Transverse colon (tissue), 4 donors: ENCODE data around the gene ITPKB.

Experiments used
- POLR2AphosphoS5 ChIP-seq, 3 donors: sonication (generic); formaldehyde crosslinking; IDR thresholded peaks; one replicate each; pipeline ENCODE4 v1.6.1; 2016; ENCODE audit warnings: antibody characterized with exemption in 3 of 3
- TF ChIP-seq, protein P1 (sequence below), 5 experiments: fragments of 200-600 bp in 3 of 5; fragments of 450-650 bp in 2 of 5; sonication (generic) in 3 of 5; IDR thresholded peaks; 1 replicate in 2 of 5; 2 replicates in 3 of 5; pipeline ENCODE4 v1.5.1; 2016 to 2017; ENCODE audit warnings: antibody characterized with exemption in 5 of 5, inconsistent platforms in 3 of 5, mild to moderate bottlenecking in 2 of 5, moderate library complexity in 1 of 5

DNA sequence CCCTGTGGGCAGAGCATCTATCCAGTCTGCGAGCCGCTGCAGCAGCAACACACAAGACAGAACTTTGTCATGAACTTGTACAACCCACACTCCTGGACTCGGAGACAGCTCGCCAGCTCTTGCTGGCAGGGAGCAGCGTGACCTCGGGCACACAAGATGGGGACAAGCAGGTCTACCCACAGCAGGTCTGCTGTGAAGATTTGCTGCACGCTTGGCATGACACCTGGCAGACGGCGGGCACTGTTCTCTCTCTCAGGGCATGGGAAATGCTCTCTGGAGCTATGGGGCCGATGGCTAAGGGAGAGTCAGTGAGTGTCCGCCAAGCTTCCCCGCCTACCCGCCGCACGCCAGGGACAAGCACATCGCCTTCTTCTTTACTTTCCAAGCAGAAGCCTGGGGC is 100.5 kb downstream of the ITPKB start:
- TF ChIP-seq, protein P1, sequence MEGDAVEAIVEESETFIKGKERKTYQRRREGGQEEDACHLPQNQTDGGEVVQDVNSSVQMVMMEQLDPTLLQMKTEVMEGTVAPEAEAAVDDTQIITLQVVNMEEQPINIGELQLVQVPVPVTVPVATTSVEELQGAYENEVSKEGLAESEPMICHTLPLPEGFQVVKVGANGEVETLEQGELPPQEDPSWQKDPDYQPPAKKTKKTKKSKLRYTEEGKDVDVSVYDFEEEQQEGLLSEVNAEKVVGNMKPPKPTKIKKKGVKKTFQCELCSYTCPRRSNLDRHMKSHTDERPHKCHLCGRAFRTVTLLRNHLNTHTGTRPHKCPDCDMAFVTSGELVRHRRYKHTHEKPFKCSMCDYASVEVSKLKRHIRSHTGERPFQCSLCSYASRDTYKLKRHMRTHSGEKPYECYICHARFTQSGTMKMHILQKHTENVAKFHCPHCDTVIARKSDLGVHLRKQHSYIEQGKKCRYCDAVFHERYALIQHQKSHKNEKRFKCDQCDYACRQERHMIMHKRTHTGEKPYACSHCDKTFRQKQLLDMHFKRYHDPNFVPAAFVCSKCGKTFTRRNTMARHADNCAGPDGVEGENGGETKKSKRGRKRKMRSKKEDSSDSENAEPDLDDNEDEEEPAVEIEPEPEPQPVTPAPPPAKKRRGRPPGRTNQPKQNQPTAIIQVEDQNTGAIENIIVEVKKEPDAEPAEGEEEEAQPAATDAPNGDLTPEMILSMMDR (IDR thresholded peaks at IDR 0.05), result no peak
- no peak for TF ChIP-seq POLR2AphosphoS5 (IDR thresholded peaks at IDR 0.05)
